ENCODE measurements around the gene DOK6. TPM values are rescaled to one million over a fixed set of nuclear protein-coding genes. Genes with fewer than 3 reads are reported as not detected.

DOK6 gene
- total and polyA plus RNA-seq, 2 donors (not counting 1 experiment from before 2014, with no cell fraction given): not detected

DNA sequence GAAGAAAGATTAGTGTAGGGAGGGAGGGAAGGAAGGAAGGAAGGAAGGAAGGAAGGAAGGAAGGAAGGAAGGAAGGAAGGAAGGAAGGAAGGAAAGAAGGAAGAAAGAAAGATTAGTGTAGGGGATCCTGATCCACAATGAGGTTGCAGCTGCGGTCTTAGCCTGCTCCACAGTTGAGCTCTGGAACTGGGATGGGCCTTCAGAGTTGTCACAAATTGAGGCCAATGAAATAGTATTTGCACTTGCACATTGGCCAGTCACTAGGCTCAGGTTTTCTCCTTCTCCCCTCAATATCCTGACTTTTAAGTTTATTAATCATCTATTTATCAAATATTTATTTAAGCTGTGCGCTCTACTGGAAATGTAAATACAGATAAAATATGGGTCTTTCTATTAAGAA is 34.3 kb downstream of the DOK6 start:
- ATAC-seq (ENCODE audit: low read depth) (no peak), DNase-seq (no peak)
- H3K9ac ChIP-seq (ENCODE audit: low read length): no peak overlapping the region
- H3K4me1 Mint-ChIP-seq: no peaks in the 10 kb centered on the region
- H2AFZ ChIP-seq (ENCODE audit: insufficient read depth, low read depth, low read length, poor library complexity, severe bottlenecking): no peak overlapping the region
- H3K27ac Mint-ChIP-seq: no peak overlapping the region
- H3K27me3 ChIP-seq (replicated peaks in 1 of 4; ENCODE audit: control extremely low read depth in 1 of 4, control insufficient read depth in 3 of 4, insufficient read depth in 4 of 4, low read length in 3 of 4): no peaks in the 10 kb centered on the region
- TF ChIP-seq EZH2 (IDR thresholded peaks at IDR 0.05; ENCODE audit: borderline replicate concordance, insufficient read depth, low read depth, low read length, poor library complexity, severe bottlenecking): no peak
- no peak for TF ChIP-seq CTCF (IDR thresholded peaks at IDR 0.05)
- H3K36me3 ChIP-seq (replicated peaks in 1 of 2; ENCODE audit: control extremely low read depth in 1 of 2, control insufficient read depth in 1 of 2, extremely low read depth in 1 of 2, insufficient read depth in 2 of 2, low read length in 1 of 2): no peaks in the 10 kb centered on the region
- no peaks in the 10 kb centered on the region for H3K9me3 ChIP-seq (ENCODE audit: control extremely low read depth in 1 of 3, control insufficient read depth in 2 of 3, insufficient read depth in 1 of 3, low read length in 2 of 3)
- no peak overlapping the region for H3K4me3 Mint-ChIP-seq
- WGBS (ENCODE audit: insufficient coverage): 100% methylated on average over 1 of the region's 2 CpGs
- H3K4me2 ChIP-seq (replicated peaks; ENCODE audit: low read depth, low read length, poor library complexity, severe bottlenecking): no peak overlapping the region
- no peaks in the 10 kb centered on the region for H3K4me1 ChIP-seq (ENCODE audit: control insufficient read depth in 2 of 2, insufficient read depth in 2 of 2, low read length in 2 of 2)
- H3K27ac ChIP-seq (ENCODE audit: low read length in 2 of 2): no peak overlapping the region
- POLR2A ChIA-PET: no interaction called here
- H4K20me1 ChIP-seq (ENCODE audit: control insufficient read depth, insufficient read depth, low read length, poor library complexity, severe bottlenecking): no peaks in the 10 kb centered on the region
- H3K4me3 ChIP-seq (ENCODE audit: control extremely low read depth in 1 of 5, extremely low read depth in 1 of 5, insufficient read depth in 1 of 5, low read depth in 2 of 5, low read length in 4 of 5): no peak overlapping the region
- H3K79me2 ChIP-seq (ENCODE audit: control insufficient read depth, insufficient read depth, low read length): no peaks in the 10 kb centered on the region
- H3K27me3 Mint-ChIP-seq: no peaks in the 10 kb centered on the region
- H3K9me3 Mint-ChIP-seq (ENCODE audit: insufficient read depth): peaks cover 5% of the 10 kb centered on the region
- intact Hi-C loops (cut with micrococcal nuclease): no loop called here
- CTCF ChIA-PET: no interaction called here

GRCh38 chr18:69444221-69444620 is 43.5 kb downstream of the DOK6 start:
- ChIA-PET CTCF (no interaction called here), POLR2A (no interaction called here)
- Mint-ChIP-seq H3K27ac (no peak overlapping the region), H3K4me3 (no peak overlapping the region), H3K4me1 (no peaks in the 10 kb centered on the region), H3K27me3 (no peaks in the 10 kb centered on the region), H3K9me3 (ENCODE audit: insufficient read depth) (no peaks in the 10 kb centered on the region)
- Histone ChIP-seq H3K36me3 (replicated peaks in 1 of 2; ENCODE audit: control extremely low read depth in 1 of 2, control insufficient read depth in 1 of 2, extremely low read depth in 1 of 2, insufficient read depth in 2 of 2, low read length in 1 of 2) (no peaks in the 10 kb centered on the region), H3K27me3 (replicated peaks in 1 of 4; ENCODE audit: control extremely low read depth in 1 of 4, control insufficient read depth in 3 of 4, insufficient read depth in 4 of 4, low read length in 3 of 4) (no peaks in the 10 kb centered on the region), H2AFZ (ENCODE audit: insufficient read depth, low read depth, low read length, poor library complexity, severe bottlenecking) (no peak overlapping the region), H3K9me3 (ENCODE audit: control extremely low read depth in 1 of 3, control insufficient read depth in 2 of 3, insufficient read depth in 1 of 3, low read length in 2 of 3) (no peaks in the 10 kb centered on the region), H3K27ac (ENCODE audit: low read length in 2 of 2) (no peak overlapping the region), H3K4me1 (ENCODE audit: control insufficient read depth in 2 of 2, insufficient read depth in 2 of 2, low read length in 2 of 2) (no peaks in the 10 kb centered on the region), H3K79me2 (ENCODE audit: control insufficient read depth, insufficient read depth, low read length) (no peaks in the 10 kb centered on the region), H4K20me1 (ENCODE audit: control insufficient read depth, insufficient read depth, low read length, poor library complexity, severe bottlenecking) (no peaks in the 10 kb centered on the region), H3K4me3 (ENCODE audit: control extremely low read depth in 1 of 5, extremely low read depth in 1 of 5, insufficient read depth in 1 of 5, low read depth in 2 of 5, low read length in 4 of 5) (no peak overlapping the region), H3K4me2 (replicated peaks; ENCODE audit: low read depth, low read length, poor library complexity, severe bottlenecking) (no peak overlapping the region), H3K9ac (ENCODE audit: low read length) (no peak overlapping the region)
- no peak for TF ChIP-seq CTCF (IDR thresholded peaks at IDR 0.05)
- TF ChIP-seq EZH2 (IDR thresholded peaks at IDR 0.05; ENCODE audit: borderline replicate concordance, insufficient read depth, low read depth, low read length, poor library complexity, severe bottlenecking): no peak
- ATAC-seq (ENCODE audit: low read depth) (no peak), DNase-seq (no peak)
- intact Hi-C loops (cut with micrococcal nuclease): no loop called here
- WGBS (ENCODE audit: insufficient coverage): 92% methylated on average over 2 of the region's 4 CpGs

Measured in B cell (primary cell).